Measurements from ENCODE around the gene MACROD2.

MACROD2 gene

GRCh38 chr20:15544742-15545141, 1549.4 kb downstream of the MACROD2 start (continued):
- TF ChIP-seq SCRT1 (tag by site-specific recombination; IDR thresholded peaks at IDR 0.05; ENCODE audit: borderline replicate concordance) (no peak), ZBTB17 (tag by site-specific recombination; IDR thresholded peaks at IDR 0.05) (no peak), ZNF701 (tag by site-specific recombination; IDR thresholded peaks at IDR 0.05) (no peak), ZNF626 (tag by site-specific recombination; IDR thresholded peaks at IDR 0.05) (no peak)

- no peaks in the 10 kb centered on the region for H3K36me3 ChIP-seq (ENCODE audit: control insufficient read depth in 2 of 2, insufficient read depth in 1 of 2, low read length in 2 of 2)
- ChIA-PET POLR2A (no interaction called here), CTCF (interaction anchor here (0.6 to 0.8 kb wide), 3 partner anchors 9 to 431 kb away, joined by 3 to 4 read pairs (median 4); no protein-coding TSS in a partner anchor)
- H3K27ac ChIP-seq (ENCODE audit: extremely low read depth, low read depth, low read length): no peak overlapping the region
- no peaks in the 10 kb centered on the region for H3K9me3 ChIP-seq (ENCODE audit: control insufficient read depth, insufficient read depth, low read depth, low read length)
- no peaks in the 10 kb centered on the region for H3K4me1 ChIP-seq (ENCODE audit: control insufficient read depth, insufficient read depth, low read length)
- TF ChIP-seq ZNF580 (tag by site-specific recombination; IDR thresholded peaks at IDR 0.05) (no peak), ZNF501 (tag by site-specific recombination; IDR thresholded peaks at IDR 0.05) (no peak), SCRT2 (tag by site-specific recombination; IDR thresholded peaks at IDR 0.05) (no peak), HOXC10 (CRISPR knock-in tag; IDR thresholded peaks at IDR 0.05) (no peak), SP2 (tag by site-specific recombination; IDR thresholded peaks at IDR 0.05) (no peak), ZNF132 (tag by site-specific recombination; IDR thresholded peaks at IDR 0.05; ENCODE audit: borderline replicate concordance) (no peak), ZNF112 (tag by site-specific recombination; IDR thresholded peaks at IDR 0.05) (no peak), ZNF692 (tag by site-specific recombination; IDR thresholded peaks at IDR 0.05) (no peak), ZNF555 (tag by site-specific recombination; conservative IDR thresholded peaks at IDR 0.05) (no peak), ZNF701 (tag by site-specific recombination; IDR thresholded peaks at IDR 0.05) (no peak), ZNF26 (tag by site-specific recombination; IDR thresholded peaks at IDR 0.05) (no peak), PRDM10 (tag by site-specific recombination; IDR thresholded peaks at IDR 0.05) (no peak), ZFHX2 (tag by site-specific recombination; conservative IDR thresholded peaks at IDR 0.05) (no peak), ZNF629 (tag by site-specific recombination; IDR thresholded peaks at IDR 0.05) (no peak)
- H3K4me3 ChIP-seq (ENCODE audit: low read depth, low read length): no peak overlapping the region
These were observed 1551.3 kb downstream of the MACROD2 start for GRCh38 chr20:15546525-15547023.

GRCh38 chr20:15547119-15547518, 1551.8 kb downstream of the MACROD2 start:
- CTCF ChIA-PET: interaction anchor here (0.6 kb wide), 1 partner anchor 169 kb away, joined by 4 read pairs; no protein-coding TSS in a partner anchor
- Histone ChIP-seq H3K4me1 (ENCODE audit: control insufficient read depth, insufficient read depth, low read length) (no peaks in the 10 kb centered on the region), H3K27ac (ENCODE audit: extremely low read depth, low read depth, low read length) (no peak overlapping the region), H3K36me3 (ENCODE audit: control insufficient read depth in 2 of 2, insufficient read depth in 1 of 2, low read length in 2 of 2) (no peaks in the 10 kb centered on the region), H3K9me3 (ENCODE audit: control insufficient read depth, insufficient read depth, low read depth, low read length) (no peaks in the 10 kb centered on the region), H3K4me3 (ENCODE audit: low read depth, low read length) (no peak overlapping the region)
- POLR2A ChIA-PET: no interaction called here
- TF ChIP-seq ZNF280C (tag by site-specific recombination; IDR thresholded peaks at IDR 0.05) (no peak), ZBTB1 (tag by site-specific recombination; IDR thresholded peaks at IDR 0.05) (no peak), ZNF501 (tag by site-specific recombination; IDR thresholded peaks at IDR 0.05) (no peak), ZNF658 (tag by site-specific recombination; IDR thresholded peaks at IDR 0.05) (no peak), ZNF555 (tag by site-specific recombination; conservative IDR thresholded peaks at IDR 0.05) (no peak), ZNF404 (tag by site-specific recombination; IDR thresholded peaks at IDR 0.05) (no peak), ZNF830 (tag by site-specific recombination; IDR thresholded peaks at IDR 0.05; ENCODE audit: low read depth) (no peak), ZNF223 (tag by site-specific recombination; IDR thresholded peaks at IDR 0.05) (no peak), KLF8 (tag by site-specific recombination; IDR thresholded peaks at IDR 0.05) (no peak)
